Inflammatory macrophage (primary cell): ENCODE data around the gene CARMIL1.

Source experiments
- DNase-seq, 2 donors: peaks; one replicate each; pipeline ENCODE4 v3.0.0-alpha.2; 2020 to 2022

CARMIL1 gene

GRCh38 chr6:25311331-25311840 lies 32.2 kb downstream of the CARMIL1 start:
- DNase-seq: peak in 1 of 2 donors; percentile 19

GRCh38 chr6:25312034-25312620 lies 33.0 kb downstream of the CARMIL1 start:
- peak; percentile 18 to 45 for DNase-seq

GRCh38 chr6:25312703-25313102 lies 33.5 kb downstream of the CARMIL1 start:
- DNase-seq: peak in 1 of 2 donors; percentile 24

- no peak for DNase-seq
Observed at GRCh38 chr6:25314509-25315175, 35.5 kb downstream of the CARMIL1 start.

GRCh38 chr6:25315194-25316177 lies 36.3 kb downstream of the CARMIL1 start:
- no peak for DNase-seq

- no peak for DNase-seq
Observed at GRCh38 chr6:25316626-25317025, 37.5 kb downstream of the CARMIL1 start.

- DNase-seq: no peak
Observed at GRCh38 chr6:25318589-25318988, 39.4 kb downstream of the CARMIL1 start.

GRCh38 chr6:25320459-25320858 lies 41.3 kb downstream of the CARMIL1 start:
- DNase-seq: no peak

GRCh38 chr6:25322692-25323091 lies 43.5 kb downstream of the CARMIL1 start:
- DNase-seq: no peak

GRCh38 chr6:25324066-25324762 lies 45.0 kb downstream of the CARMIL1 start:
- no peak for DNase-seq

- DNase-seq: peak; percentile 56 to 59
Observed at GRCh38 chr6:25326126-25326525, 47.0 kb downstream of the CARMIL1 start.

- DNase-seq: no peak
Observed at GRCh38 chr6:25326960-25327359, 47.8 kb downstream of the CARMIL1 start.

GRCh38 chr6:25327432-25327831 lies 48.3 kb downstream of the CARMIL1 start:
- no peak for DNase-seq

GRCh38 chr6:25329161-25329817 lies 50.1 kb downstream of the CARMIL1 start:
- peak; percentile 31 to 32 for DNase-seq

GRCh38 chr6:25329982-25330381 lies 50.8 kb downstream of the CARMIL1 start:
- no peak for DNase-seq

GRCh38 chr6:25330796-25331685 lies 51.9 kb downstream of the CARMIL1 start:
- peak in 1 of 2 donors; percentile 41 for DNase-seq

GRCh38 chr6:25332165-25332564 lies 53.0 kb downstream of the CARMIL1 start:
- DNase-seq: no peak

GRCh38 chr6:25332655-25333071 lies 53.5 kb downstream of the CARMIL1 start:
- peak; percentile 69 to 73 for DNase-seq

- no peak for DNase-seq
Observed at GRCh38 chr6:25333471-25333870, 54.3 kb downstream of the CARMIL1 start.

GRCh38 chr6:25334793-25335192 lies 55.6 kb downstream of the CARMIL1 start:
- DNase-seq: no peak

GRCh38 chr6:25336996-25337395 lies 57.8 kb downstream of the CARMIL1 start:
- no peak for DNase-seq
